ENCODE measurements around the gene COL25A1.
"Not testable (repeated sequence)": the region's sequence is repeated elsewhere in the genome, so short reads cannot be mapped to it uniquely, and the experiment has no call there.

The COL25A1 gene

GRCh38 chr4:108891896-108892590 is 410.4 kb downstream of the COL25A1 start:
- no peak for DNase-seq

- no peak for DNase-seq
Observed at GRCh38 chr4:108890484-108890881, 412.0 kb downstream of the COL25A1 start.

DNA sequence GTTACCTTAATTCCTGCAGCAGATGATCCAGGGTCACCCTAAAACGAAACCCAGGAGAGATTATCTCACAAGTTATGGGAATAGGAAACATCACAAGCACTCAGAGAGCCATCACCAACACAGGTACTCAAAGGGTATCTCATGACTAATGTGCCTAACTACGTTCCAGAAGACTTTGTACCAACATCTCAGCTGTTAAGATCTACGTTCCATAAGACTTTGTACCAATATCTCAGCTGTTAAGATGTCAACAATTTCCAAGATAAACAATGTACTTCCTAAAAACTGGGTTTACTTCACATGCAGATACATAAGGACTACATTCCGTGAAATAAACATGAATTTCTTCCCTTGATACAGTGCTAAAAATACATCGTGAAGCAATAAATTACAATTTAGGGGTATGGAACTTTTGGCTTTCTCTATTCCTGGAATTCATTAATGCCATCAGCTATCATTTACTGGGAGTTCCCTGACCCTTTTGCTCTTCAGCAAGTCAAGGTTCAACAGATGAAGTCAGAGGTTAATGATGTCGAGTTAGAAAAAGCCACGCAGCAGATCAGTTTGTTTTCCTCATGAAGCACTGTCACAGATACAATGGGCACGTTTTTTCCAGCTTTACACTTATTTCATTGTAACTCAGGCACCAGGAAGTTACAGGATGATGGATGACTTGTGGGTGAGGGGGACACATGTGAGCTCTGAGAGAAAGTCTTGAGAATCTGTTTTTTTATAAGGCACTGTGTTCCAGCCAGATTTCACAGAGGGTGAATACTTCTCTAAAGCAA is 412.6 kb downstream of the COL25A1 start:
- no peak for DNase-seq

GRCh38 chr4:108888769-108889168 is 413.7 kb downstream of the COL25A1 start:
- no peak for DNase-seq

DNA sequence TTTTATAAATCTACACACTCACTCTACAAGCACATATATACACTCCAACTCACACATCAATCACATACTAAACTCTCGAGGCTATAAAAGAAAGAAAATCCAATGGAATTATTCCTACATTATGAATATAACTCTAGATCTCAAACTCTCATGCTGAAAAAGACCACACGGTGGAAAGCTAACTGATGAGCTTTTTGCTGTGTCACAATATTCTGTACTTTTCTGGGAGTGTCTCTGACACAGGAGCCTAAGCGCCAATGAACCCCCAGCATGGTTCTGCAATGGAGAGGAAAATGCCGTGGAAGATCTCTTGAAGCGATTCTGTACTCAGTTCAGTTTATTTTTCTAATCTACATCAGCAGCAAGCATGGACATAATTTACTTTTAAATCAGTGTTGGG is 415.4 kb downstream of the COL25A1 start:
- DNase-seq: no peak

GRCh38 chr4:108885211-108885610 is 417.2 kb downstream of the COL25A1 start:
- no peak for DNase-seq

DNA sequence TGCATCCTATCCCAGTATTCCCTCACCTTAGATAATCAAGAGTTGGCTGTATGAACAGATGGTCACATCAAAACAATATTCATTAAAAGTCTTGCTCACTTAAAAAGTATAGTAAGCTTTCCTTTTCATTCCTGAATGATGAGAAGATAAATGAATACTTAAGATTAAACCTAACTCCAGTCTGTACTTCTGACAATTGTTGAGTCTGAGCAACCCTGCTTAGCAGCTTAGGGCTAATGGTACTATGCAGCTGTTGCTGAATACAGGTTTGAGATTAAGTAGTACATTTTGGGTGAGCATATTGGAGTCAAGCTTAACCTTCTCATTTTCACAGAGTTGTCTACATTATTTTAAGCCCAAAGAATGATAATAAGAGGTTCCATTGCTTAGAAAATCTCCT is 417.9 kb downstream of the COL25A1 start:
- no peak for DNase-seq

- DNase-seq: no peak
Observed at GRCh38 chr4:108881986-108882385, 420.5 kb downstream of the COL25A1 start.

- DNase-seq: no peak
Observed at GRCh38 chr4:108881190-108881589, 421.3 kb downstream of the COL25A1 start.

GRCh38 chr4:108878806-108879205 is 423.7 kb downstream of the COL25A1 start:
- DNase-seq: no peak

DNA sequence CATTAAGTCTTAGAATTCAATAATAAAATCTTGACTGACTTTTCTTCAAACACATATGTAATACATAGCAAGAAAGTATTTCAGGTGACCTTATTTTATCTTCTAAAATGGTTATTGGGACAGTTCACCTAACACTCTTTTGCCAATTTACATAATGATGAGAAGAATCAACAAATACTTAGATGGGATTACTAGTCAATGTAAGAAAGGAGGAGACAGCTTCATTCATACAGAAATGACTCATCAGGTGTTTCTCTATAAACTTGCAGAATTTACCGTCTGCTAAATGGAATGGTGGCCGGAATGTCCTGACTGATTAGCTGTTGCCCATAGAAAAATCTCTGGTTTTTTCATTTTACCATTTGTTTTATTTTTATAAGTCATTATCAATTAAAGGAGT is 424.6 kb downstream of the COL25A1 start:
- no peak for DNase-seq

GRCh38 chr4:108874806-108875205 is 427.7 kb downstream of the COL25A1 start:
- no peak for DNase-seq

- DNase-seq: not testable (repeated sequence)
Observed at GRCh38 chr4:108869970-108870369, 432.5 kb downstream of the COL25A1 start.

DNA sequence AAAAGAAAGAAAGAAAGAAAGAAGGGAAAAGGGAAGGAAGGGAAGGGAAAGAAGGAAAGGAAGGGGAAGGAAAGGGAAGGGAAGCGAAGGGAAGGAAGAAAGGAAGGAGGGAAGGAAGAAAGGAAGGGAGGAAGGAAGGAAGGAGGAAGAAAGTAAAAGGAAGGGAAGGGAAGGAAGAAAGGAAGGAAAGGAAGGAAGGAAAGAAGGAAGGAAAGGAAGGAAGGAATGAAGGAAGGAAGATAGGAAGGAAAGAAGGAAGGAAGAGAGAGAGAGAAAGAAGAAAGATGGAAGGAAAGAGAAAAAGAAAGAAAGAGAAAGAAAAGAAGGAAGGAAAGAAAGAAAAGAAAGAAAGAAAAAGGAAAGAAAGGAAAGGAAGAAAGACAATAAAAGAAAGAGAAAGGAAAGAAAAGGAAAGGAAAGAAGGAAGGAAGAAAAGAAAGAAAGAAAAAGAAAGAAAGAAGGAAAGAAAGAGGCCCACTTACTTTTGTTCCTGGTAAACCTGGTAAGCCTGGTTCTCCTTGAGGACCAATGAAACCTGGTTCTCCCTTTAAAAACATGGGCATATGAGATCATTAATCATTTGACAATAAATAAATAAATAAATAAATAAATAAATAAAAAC is 433.7 kb downstream of the COL25A1 start:
- no peak for DNase-seq

DNA sequence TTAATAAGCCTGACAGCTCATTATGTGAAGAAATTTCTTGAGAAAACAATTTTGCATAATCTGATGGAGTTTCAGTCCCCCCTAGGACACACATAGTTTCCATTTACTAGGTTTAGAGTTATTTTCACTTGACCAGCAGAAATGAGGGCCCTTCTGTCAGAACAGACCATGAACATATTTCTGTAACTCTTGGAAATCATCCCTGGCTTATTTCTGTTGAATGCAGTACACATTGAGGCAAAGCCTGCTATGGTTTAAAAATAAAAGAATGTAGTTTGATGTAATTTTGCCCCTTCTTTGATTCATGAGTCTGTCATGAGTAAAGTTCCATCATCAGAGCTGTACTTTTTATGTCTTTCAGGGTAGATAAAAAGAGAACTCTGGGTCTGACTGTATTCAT is 435.0 kb downstream of the COL25A1 start:
- DNase-seq: no peak

GRCh38 chr4:108861334-108861733 is 441.1 kb downstream of the COL25A1 start:
- no peak for DNase-seq

GRCh38 chr4:108854786-108855185 is 447.7 kb downstream of the COL25A1 start:
- no peak for DNase-seq

DNA sequence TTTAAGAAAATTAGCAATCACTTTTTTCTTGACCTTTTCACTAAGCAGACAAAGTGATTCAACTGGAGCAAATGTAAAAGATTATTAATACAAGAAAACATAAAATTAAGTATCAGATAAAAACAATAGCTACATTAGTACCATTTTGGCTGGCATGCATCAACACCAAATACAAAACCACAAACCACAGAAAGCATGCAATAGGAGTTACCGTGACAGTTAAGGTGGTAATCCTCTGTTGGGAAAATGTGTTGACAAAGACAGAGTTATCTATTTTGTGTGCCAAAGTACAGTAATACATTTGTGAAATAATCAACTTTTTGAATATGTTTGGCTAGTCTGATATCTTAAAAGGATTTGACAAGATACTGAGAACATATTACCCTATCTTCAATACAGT is 449.8 kb downstream of the COL25A1 start:
- no peak for DNase-seq

DNA sequence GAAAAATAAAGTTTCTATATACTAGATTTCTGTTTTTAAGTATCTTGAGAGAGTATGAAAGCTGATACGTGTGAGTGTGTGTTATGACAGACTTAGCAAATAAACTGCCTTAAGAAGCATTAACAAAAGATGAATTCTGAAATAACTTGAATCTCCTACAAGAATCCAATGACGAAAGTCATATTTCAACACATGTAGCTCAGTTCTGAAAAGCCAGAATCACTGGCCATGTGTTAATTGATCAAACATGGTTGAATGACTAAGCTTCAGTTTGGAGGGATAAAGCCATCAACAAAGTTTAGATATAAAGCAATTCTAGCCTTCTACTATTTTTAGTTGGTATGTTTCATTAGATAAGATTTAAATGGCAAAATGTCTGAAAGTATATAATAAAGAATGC is 451.1 kb downstream of the COL25A1 start:
- DNase-seq: no peak

DNA sequence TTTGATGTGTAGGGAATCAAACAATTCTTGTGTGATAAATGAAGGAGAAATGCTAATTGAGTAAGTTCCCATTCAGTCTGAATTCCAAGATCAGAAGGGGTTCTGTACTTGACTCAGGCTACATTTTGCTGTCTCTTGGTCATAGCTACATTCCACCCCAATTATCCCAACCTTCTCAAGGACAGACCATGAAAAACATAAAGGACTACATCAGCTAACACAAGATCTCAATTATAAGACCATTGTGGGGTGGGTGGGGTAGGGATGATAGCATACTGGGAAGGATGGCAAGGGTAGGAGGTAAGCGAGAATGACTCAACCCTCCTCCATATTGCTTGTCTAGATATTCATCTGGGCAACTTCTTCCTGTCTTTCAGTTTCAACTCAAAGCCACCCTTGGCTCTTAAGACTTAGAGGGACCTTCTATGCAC is 452.2 kb downstream of the COL25A1 start:
- no peak for DNase-seq

DNA sequence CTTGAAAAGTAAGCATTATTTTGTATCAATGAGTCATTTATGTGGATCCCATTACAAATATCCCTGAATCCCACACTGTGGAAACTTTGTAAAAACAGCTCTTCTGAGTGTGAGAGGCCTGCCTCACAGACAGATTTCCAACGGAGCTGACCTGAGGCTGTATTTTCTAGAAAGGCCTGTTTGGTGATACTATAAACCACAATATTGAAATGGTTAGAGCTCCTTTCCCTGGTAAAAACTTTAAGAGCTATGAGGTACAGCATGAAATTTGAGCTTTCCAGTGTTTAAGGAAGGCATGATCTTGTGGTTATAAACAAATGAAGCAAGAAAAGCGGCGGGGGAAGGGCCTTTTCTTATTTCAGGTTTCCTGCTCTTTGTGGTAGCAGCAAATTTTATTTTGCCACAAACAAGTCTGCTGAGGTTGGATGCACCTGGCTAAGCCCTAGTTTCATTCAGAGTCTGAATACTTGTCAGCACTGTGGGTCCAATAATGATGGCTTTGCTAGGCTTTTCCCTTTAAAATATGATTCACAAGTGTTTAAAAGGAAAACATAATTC is 452.8 kb downstream of the COL25A1 start:
- no peak for DNase-seq

DNA sequence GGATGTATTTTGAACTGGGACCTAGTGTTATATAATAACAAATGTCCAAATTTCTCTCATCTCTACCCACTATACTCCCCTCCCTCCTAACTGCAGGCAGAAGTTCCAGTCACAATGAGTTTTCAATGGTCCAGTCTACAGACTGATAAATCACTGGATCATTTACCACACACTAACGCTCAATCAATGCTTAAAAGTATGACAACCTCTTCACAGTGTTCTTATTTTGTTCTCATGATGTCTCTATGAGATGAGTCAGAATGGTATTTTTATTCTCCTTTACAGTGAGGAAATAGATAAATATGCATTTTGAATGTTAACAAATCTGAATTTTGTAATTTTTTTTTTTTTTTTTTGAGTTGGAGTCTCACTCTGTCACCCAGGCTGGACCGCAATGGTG is 455.9 kb downstream of the COL25A1 start:
- DNase-seq: no peak

DNA sequence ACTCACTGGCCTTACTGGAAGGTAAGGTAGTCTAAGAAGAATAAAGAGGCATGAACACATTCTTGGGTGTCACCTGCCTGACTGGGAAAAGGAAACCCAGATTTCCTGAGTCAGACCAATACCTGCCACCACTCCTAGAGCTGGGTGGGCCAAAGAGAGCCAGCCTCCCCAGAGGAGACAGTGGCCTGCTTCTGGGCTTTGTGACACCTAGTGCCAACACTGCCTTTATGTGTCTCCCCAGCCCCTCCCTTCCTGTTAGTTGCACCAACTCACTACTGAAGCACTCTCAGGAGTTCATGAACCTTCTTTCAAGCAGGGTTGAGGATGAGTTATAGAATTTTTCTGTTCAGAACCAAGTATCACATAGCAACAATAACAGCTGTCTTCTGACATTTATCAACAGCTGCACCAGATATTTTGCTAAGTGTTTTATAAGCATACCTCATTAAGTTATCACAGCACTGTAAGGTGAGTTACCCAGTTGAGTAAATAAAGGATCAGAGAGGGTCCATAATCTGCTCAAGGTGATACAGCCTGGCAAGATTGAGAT is 462.0 kb downstream of the COL25A1 start:
- DNase-seq: no peak
